Measurements from ENCODE around the gene LRRC36. TPM values are rescaled to one million over a fixed set of nuclear protein-coding genes. Genes with fewer than 3 reads are reported as not detected.

The LRRC36 gene
- total RNA-seq, 1 donor from 2014 or later: 0.92 TPM

DNA sequence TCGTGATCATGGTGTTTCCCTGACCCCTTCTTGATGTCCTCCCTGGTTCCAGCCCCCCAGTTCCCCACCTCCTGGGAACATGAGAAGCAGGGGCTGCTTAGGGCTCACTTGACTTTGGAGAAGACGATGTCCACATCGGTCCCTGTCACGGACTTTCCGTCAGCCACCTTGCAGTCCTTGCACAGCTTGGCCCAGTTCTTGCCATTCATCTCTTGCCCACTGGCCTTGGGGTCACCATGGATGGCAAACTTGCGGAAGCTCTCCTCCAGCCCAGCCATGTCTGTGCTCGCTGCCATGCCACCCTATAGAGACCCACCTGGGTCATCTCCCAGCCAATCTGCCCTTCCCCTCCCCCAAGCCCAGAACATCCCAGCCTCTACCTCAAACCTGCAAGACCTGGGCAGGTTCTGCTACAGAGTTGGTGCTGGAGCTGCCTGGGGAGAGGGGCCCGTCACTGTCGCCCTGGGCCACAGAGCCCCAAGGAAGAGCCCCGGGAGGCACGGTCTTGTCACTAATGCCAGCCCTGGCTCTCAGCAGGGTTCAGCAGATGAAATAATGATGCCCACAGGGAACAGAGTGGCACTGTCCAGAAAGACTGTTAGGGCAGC, 64.3 kb downstream of the LRRC36 start:
- no peak for DNase-seq (ENCODE audit: low read depth, low spot score)

GRCh38 chr16:67391424-67392300, 65.0 kb downstream of the LRRC36 start:
- no peak for DNase-seq (ENCODE audit: low read depth, low spot score)

- DNase-seq (ENCODE audit: low read depth, low spot score): no peak
Measured at GRCh38 chr16:67392301-67393059, 65.9 kb downstream of the LRRC36 start.

DNA sequence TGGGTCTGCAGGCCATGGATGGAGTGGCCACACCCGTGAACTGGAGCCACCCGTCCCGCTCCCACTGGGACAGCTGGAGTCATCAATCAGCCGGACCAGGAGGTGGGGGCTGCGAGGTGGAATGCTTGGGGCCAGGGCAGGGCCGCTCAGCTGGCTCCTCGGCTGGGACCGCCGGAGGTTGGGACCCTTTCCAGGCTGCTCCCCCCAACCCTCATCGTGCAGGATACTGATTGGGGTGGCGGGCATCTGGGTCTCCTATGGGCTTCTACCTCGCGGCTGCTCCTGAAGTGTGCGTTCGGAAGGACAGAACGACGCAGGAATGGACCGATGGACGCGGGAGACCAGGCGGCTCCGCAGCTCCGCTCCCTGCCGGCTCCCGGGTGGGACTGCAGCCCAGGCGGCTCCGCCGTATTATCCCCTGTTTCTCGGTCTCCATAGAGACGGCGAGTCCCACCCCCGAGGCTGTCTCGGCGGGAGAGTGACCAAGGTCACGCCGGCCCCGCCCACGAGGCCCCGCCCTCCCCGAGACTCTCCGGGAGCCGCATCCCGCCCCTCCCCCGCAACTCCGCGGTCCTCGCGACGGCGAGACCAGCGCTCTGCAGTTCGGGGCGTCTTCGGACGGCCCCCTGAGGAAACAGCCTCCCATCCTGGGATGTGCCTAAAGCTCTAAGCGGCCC, 66.6 kb downstream of the LRRC36 start, which contains the start of gene TPPP3:
Gene TPPP3, minus strand, starts transcription at position 388 of the 677 bp plus-strand sequence. CDS start 2,387 bp downstream, outside the sequence.
- no peak for DNase-seq (ENCODE audit: low read depth, low spot score)

- no peak for DNase-seq (ENCODE audit: low read depth, low spot score)
Measured at GRCh38 chr16:67393788-67394154, 67.2 kb downstream of the LRRC36 start.

GRCh38 chr16:67394155-67395104, 67.8 kb downstream of the LRRC36 start:
- DNase-seq (ENCODE audit: low read depth, low spot score): no peak

DNA sequence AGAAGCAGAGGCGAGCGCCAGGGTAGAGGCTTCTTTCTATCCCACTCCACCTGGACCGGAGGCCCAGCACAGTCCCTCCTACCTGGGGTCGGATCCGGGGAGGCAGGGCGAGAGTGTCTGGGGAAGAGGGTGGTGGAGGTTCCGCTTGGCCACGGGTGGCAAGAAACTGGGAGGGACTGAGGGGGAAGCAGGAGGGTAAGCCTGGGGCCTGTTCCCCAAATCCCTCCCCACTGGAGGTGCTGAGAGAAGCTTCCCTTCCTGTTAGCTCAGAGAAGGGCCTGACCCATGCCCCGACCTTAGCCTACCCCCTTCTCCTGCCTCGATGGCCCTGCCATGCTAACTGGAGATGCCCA, 68.5 kb downstream of the LRRC36 start:
- no peak for DNase-seq (ENCODE audit: low read depth, low spot score)

DNA sequence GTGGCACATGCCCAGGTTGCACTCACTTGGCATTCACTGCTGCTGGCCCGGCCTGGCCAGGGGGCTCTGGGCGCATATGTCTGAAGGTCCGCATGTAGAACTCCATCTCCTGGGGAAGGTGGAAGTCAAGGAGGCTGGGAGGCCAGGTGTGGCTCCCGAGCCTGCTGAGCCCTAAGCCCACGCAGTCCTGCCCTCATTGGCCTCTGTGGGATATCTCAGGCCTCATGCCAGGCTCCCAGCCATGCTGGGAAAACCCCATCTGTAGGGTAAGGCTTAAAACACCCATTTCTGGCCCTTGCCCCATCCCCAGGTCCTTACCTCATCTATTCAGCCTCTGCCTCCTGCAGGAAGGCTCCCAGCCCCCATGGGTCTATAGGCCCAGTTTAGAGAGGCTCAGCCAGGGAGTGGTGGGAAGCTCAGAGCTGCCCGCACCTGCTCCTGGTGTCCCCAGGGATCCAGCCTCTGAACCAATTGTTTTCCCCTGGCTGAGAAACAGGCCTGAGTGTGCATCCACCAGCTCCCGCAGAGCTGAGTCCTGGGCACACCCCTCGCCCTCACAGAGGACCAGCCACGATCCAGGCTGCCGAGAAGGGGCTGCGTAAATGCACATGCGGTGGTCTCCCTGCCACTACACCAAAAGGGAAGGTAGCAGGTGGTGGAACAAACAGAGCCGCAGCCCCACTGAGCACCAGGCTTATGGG, 69.0 kb downstream of the LRRC36 start:
- no peak for DNase-seq (ENCODE audit: low read depth, low spot score)

- no peak for DNase-seq (ENCODE audit: low read depth, low spot score)
Measured at GRCh38 chr16:67396159-67397035, 69.8 kb downstream of the LRRC36 start.

DNA sequence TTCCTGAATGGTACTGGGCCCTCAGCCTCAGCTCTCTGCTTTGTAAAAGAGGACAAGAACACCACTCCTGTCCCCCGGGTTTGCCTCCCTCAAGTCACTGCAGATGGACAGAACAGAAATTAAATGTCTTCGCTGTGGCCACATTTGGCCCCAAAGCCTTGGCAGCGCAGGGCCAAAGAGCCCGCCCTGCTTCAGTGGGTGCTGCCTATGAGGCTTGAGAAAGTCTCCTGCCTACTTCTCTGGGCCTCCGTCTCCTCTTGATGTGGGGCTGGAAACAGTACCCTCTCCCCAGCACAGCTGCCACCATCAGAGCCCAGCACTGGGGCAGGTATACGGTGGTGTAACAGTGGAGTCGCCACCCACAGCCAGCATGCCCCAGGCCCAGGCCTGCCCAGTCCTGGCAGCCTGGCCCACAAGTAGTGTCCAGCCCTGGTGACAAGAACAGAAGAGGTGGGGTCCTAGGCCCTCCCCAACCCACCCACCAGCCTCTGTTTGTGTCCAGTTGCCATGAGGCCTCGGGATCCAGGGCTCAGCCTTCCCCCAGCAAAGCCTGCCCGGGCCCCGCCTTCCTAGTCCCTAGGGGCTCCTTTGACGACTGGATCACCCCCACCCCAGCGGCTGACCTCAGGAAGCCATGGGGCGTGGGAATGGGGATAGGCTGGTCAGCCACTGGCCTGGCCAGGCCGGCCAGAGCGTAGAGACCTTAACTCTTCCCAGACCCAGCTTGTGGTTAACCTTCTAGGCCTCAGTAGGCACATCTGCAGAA, 70.6 kb downstream of the LRRC36 start:
- DNase-seq (ENCODE audit: low read depth, low spot score): no peak

GRCh38 chr16:67397812-67398545, 71.4 kb downstream of the LRRC36 start:
- no peak for DNase-seq (ENCODE audit: low read depth, low spot score)

GRCh38 chr16:67398546-67399217, 72.1 kb downstream of the LRRC36 start:
- DNase-seq (ENCODE audit: low read depth, low spot score): no peak

- DNase-seq (ENCODE audit: low read depth, low spot score): no peak
Measured at GRCh38 chr16:67399218-67399733, 72.7 kb downstream of the LRRC36 start.

DNA sequence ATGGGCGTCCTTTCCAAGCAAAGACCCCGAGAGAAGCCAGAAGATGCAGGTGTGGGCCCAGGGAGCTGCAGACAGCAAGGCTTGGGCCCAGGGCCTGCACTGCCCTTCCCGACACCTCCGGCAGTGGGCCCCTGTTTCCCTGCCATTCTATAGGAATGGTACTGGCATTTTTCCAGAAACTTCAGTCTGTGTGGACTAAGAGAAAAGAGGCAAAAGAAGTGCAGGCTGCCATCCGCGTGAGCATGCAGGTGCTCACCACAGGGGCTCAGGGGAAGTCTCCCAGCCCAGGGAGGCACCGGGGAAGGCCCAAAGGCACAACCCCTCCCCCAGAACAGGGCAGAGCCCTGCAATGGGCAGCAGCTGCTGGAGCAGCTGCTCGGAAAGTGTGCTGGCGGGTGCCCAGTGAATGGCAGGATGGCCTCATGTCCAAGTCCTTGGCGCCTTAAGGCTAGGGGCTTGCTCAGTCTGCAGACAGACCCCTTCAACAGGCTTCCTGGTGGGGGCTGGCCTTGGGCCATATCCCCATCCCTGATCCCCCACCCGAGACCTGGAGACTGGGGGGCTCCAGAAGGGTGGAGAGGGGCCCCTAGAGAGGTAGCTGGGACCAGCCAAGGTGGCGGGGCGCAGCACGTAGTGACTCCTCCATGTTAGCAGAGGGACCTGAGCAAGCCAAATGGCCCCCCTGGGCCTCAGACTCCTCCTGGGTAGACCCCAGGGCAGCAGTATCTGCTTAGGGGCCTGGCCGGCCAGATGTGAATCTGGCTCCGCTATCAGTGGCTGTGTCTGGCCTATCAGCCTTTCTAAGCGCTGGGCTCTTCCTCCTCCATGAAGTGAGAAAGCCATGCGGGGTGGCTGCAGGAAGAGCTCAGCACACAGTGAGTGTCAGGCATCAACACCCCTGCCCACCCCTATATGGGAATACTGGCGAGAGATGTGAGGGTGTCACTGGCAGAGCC, 73.4 kb downstream of the LRRC36 start:
- DNase-seq (ENCODE audit: low read depth, low spot score): no peak

GRCh38 chr16:67400901-67401300, 74.3 kb downstream of the LRRC36 start:
- DNase-seq (ENCODE audit: low read depth, low spot score): no peak
